ENCODE measurements around the gene ACAN.

GRCh38 chr15:88873786-88874185 lies 70.5 kb downstream of the ACAN start:
- TF ChIP-seq, protein P1, sequence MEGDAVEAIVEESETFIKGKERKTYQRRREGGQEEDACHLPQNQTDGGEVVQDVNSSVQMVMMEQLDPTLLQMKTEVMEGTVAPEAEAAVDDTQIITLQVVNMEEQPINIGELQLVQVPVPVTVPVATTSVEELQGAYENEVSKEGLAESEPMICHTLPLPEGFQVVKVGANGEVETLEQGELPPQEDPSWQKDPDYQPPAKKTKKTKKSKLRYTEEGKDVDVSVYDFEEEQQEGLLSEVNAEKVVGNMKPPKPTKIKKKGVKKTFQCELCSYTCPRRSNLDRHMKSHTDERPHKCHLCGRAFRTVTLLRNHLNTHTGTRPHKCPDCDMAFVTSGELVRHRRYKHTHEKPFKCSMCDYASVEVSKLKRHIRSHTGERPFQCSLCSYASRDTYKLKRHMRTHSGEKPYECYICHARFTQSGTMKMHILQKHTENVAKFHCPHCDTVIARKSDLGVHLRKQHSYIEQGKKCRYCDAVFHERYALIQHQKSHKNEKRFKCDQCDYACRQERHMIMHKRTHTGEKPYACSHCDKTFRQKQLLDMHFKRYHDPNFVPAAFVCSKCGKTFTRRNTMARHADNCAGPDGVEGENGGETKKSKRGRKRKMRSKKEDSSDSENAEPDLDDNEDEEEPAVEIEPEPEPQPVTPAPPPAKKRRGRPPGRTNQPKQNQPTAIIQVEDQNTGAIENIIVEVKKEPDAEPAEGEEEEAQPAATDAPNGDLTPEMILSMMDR (IDR thresholded peaks at IDR 0.05; ENCODE audit: control extremely low read depth in 1 of 3, insufficient read depth in 1 of 3, low read depth in 1 of 3, low read length in 3 of 3), result no peak
- TF ChIP-seq SP1 (IDR thresholded peaks at IDR 0.05; ENCODE audit: low read depth, low read length), result no peak
- no peak for TF ChIP-seq MAX (IDR thresholded peaks at IDR 0.05)
- no peak for TF ChIP-seq CBX5 (IDR thresholded peaks at IDR 0.05; ENCODE audit: low read depth, low read length)
- TF ChIP-seq BCL11A (IDR thresholded peaks at IDR 0.05; ENCODE audit: low read depth in 2 of 2, low read length in 2 of 2), result no peak
